DND-41 (cell line): ENCODE data around the gene SERPINB6.
A peak's percentile ranks its signal among the peaks of the same experiment; 100 is the strongest.
"Not testable (repeated sequence)": the region's sequence is repeated elsewhere in the genome, so short reads cannot be mapped to it uniquely, and the experiment has no call there.

Experiments used
- ATAC-seq: fragments of 200-7000 bp; cut with Tn5 transposase; 3 replicates; pipeline ENCODE4 v1.9.1; 2021; ENCODE audit warnings: low read depth; ENCODE audit not compliant: insufficient read depth
- DNase-seq: peaks from one replicate; pipeline ENCODE4 v3.0.0-alpha.2; 2020
- H2AFZ ChIP-seq: 2 replicates; pipeline ENCODE4 v1.6.0; 2012; ENCODE audit warnings: low read depth, low read length
- H3K27ac ChIP-seq: 2 replicates; pipeline ENCODE4 v1.5.1; 2012; ENCODE audit warnings: low read length, inconsistent platforms
- H3K27me3 ChIP-seq: fragments of 200-600 bp; sonication (generic); 2 replicates; pipeline ENCODE4 v1.6.0; 2012; ENCODE audit warnings: low read length, mild to moderate bottlenecking, inconsistent platforms; ENCODE audit not compliant: insufficient read depth, poor library complexity
- H3K36me3 ChIP-seq: 2 replicates; pipeline ENCODE4 v1.5.1; 2012; ENCODE audit warnings: low read length, inconsistent platforms; ENCODE audit not compliant: insufficient read depth
- H3K4me1 ChIP-seq: 2 replicates; pipeline ENCODE4 v1.5.1; 2012; ENCODE audit warnings: mild to moderate bottlenecking, low read length; ENCODE audit not compliant: insufficient read depth
- H3K4me2 ChIP-seq: 2 replicates; pipeline ENCODE4 v1.6.0; 2012; ENCODE audit warnings: mild to moderate bottlenecking, moderate library complexity, low read length, inconsistent platforms; ENCODE audit not compliant: insufficient read depth
- H3K4me3 ChIP-seq, 2 experiments: fragments of 200-600 bp in 1 of 2; shearing (Covaris generic) in 1 of 2; 2 replicates each; pipeline ENCODE4 v1.5.1; 2012 to 2016; ENCODE audit warnings: inconsistent platforms in 2 of 2, low read length in 2 of 2, mild to moderate bottlenecking in 2 of 2, low read depth in 1 of 2, moderate library complexity in 1 of 2
- H3K79me2 ChIP-seq: 2 replicates; pipeline ENCODE4 v1.6.0; 2012; ENCODE audit warnings: low read length, inconsistent platforms; ENCODE audit not compliant: insufficient read depth
- H3K9ac ChIP-seq: 2 replicates; pipeline ENCODE4 v1.6.0; 2012; ENCODE audit warnings: low read depth, mild to moderate bottlenecking, inconsistent platforms, low read length, moderate library complexity
- H3K9me3 ChIP-seq: 2 replicates; pipeline ENCODE4 v1.5.1; 2012; ENCODE audit warnings: low read length, moderate library complexity, mild to moderate bottlenecking, inconsistent platforms; ENCODE audit not compliant: insufficient read depth, severe bottlenecking
- H4K20me1 ChIP-seq: 2 replicates; pipeline ENCODE4 v1.6.0; 2012; ENCODE audit warnings: low read length; ENCODE audit not compliant: insufficient read depth
- EZH2 ChIP-seq: IDR thresholded peaks from 3 replicates; pipeline ENCODE4 v1.6.1; 2012; ENCODE audit warnings: borderline replicate concordance, low read depth, mild to moderate bottlenecking, moderate library complexity, low read length, inconsistent platforms; ENCODE audit not compliant: severe bottlenecking
- TF ChIP-seq, protein P1 (sequence below): IDR thresholded peaks from 2 replicates; pipeline ENCODE4 v1.5.1; 2012; ENCODE audit warnings: borderline replicate concordance, low read length, moderate library complexity, mild to moderate bottlenecking; ENCODE audit not compliant: poor library complexity, severe bottlenecking; ENCODE audit errors: extremely low read depth

SERPINB6 gene

GRCh38 chr6:2935566-2936291 lies 35.6 kb downstream of the SERPINB6 start:
- ATAC-seq (no peak), DNase-seq (no peak)
- Histone ChIP-seq H2AFZ (no peak overlapping the region), H3K4me1 (peaks cover 11% of the 10 kb centered on the region), H4K20me1 (no peaks in the 10 kb centered on the region), H3K4me2 (no peak overlapping the region), H3K27ac (no peak overlapping the region), H3K4me3 (no peak overlapping the region), H3K36me3 (no peaks in the 10 kb centered on the region), H3K27me3 (peaks cover 6% of the 10 kb centered on the region), H3K9ac (no peak overlapping the region), H3K79me2 (no peaks in the 10 kb centered on the region), H3K9me3 (no peaks in the 10 kb centered on the region)
- TF ChIP-seq, protein P1, sequence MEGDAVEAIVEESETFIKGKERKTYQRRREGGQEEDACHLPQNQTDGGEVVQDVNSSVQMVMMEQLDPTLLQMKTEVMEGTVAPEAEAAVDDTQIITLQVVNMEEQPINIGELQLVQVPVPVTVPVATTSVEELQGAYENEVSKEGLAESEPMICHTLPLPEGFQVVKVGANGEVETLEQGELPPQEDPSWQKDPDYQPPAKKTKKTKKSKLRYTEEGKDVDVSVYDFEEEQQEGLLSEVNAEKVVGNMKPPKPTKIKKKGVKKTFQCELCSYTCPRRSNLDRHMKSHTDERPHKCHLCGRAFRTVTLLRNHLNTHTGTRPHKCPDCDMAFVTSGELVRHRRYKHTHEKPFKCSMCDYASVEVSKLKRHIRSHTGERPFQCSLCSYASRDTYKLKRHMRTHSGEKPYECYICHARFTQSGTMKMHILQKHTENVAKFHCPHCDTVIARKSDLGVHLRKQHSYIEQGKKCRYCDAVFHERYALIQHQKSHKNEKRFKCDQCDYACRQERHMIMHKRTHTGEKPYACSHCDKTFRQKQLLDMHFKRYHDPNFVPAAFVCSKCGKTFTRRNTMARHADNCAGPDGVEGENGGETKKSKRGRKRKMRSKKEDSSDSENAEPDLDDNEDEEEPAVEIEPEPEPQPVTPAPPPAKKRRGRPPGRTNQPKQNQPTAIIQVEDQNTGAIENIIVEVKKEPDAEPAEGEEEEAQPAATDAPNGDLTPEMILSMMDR: no peak
- no peak for TF ChIP-seq EZH2

DNA sequence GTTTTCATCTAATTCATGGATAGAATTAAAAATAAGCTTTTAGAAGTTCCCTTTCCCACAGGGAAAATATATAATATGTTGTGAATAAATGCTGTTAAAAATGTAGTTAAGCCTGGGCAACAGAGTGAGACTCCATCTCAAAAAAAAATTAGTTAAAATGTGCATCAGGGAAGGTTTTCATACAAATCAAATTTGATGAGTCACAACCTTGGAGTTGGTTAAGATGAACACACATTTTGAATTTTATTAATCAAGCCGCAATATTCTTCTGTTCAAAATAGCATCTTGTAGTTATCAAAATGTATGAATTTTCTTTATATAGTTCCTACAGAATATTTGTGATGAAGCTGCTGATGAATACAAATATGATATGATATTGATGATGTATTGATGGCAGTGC lies 37.3 kb downstream of the SERPINB6 start:
- Histone ChIP-seq H3K9ac (no peak overlapping the region), H3K4me3 (no peak overlapping the region), H3K36me3 (no peaks in the 10 kb centered on the region), H3K27me3 (peaks cover 6% of the 10 kb centered on the region), H3K79me2 (no peaks in the 10 kb centered on the region), H3K9me3 (no peaks in the 10 kb centered on the region), H3K4me2 (no peak overlapping the region), H4K20me1 (no peaks in the 10 kb centered on the region), H3K4me1 (no peaks in the 10 kb centered on the region; the same call in 1 of the 2 replicates), H2AFZ (no peak overlapping the region), H3K27ac (no peak overlapping the region)
- no peak for ATAC-seq
- TF ChIP-seq EZH2: no peak
- TF ChIP-seq, protein P1: no peak
- DNase-seq: no peak

DNA sequence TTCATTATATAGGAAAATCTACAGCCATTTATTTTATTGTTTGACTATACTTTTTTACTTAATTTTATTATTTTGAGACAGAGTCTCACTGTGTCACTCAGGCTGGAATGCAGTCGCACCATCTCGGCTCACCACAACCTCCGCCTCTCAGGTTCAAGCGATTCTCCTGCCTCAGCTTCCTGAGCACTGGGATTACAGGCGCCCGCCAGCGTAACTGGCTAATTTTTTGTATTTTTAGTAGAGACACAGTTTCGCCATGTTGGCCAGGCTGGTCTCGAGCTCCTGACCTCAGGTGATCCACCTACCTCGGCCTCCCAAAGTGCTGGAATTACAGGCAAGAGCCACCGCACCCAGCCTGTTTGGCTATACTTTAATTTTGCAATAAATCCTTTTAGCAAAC lies 38.5 kb downstream of the SERPINB6 start:
- not testable (repeated sequence) for H3K9ac ChIP-seq, H3K27me3 ChIP-seq, H4K20me1 ChIP-seq, ATAC-seq, H3K36me3 ChIP-seq, H3K79me2 ChIP-seq, DNase-seq, H2AFZ ChIP-seq, H3K4me3 ChIP-seq, H3K9me3 ChIP-seq, H3K27ac ChIP-seq, H3K4me1 ChIP-seq, H3K4me2 ChIP-seq

DNA sequence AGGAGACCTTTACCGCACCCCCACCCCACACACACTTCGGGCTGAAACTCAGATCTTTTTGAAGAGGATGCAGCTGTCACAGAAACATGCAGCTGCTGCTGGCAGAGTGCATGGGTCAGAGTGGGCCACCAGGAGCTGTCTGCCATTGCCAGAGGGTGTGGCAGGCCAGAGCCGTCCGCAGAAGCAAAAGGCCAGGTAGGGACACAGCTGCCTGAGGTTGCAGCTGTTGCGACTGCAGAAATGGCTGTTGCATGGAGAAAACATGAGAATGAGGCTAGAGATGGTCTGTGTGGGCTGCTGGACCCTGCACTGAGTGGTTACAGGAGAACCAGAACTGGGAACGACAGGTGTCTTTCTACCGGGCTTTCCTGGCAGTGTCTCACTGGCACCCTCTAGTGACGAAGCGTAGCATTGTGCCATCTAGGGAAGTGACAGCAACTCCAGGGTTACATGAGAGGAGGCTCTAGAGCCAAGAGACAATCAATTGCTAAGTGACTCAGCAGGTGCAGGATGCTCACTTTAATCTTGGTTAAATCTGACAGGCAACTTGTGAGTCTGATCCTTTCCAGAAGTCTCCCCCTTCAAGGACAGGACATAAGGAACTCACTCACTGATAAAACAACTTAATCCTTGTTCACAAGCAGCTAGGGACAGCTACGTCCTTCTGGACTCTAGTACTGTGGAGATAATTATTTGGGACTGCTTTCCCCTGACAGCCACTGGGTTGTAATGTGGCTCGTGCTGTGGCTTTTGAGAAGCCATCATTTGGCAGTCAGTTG lies 39.2 kb downstream of the SERPINB6 start:
- H3K27me3 ChIP-seq: peaks cover 6% of the 10 kb centered on the region
- no peak for TF ChIP-seq EZH2
- TF ChIP-seq, protein P1: peak; percentile 98

More for the DNA sequence above, 39.2 kb downstream of the SERPINB6 start:
- no peaks in the 10 kb centered on the region for H3K79me2 ChIP-seq
- H3K9me3 ChIP-seq: no peaks in the 10 kb centered on the region
- no peaks in the 10 kb centered on the region; the same call in 1 of the 2 replicates for H3K4me1 ChIP-seq
- 0 out of 2 replicates have a peak overlapping the region, but pooled peaks have one; percentile 20 for H3K4me2 ChIP-seq
- H3K4me3 ChIP-seq: no peak overlapping the region
- no peaks in the 10 kb centered on the region for H3K36me3 ChIP-seq
- ATAC-seq (peak; percentile 94), DNase-seq (peak; percentile 80)
- H4K20me1 ChIP-seq: no peaks in the 10 kb centered on the region
- no peak overlapping the region for H2AFZ ChIP-seq
- no peak overlapping the region for H3K9ac ChIP-seq
- H3K27ac ChIP-seq: no peak overlapping the region
